GM12878 (cell line): ENCODE results near the gene LMX1A. TPM values are rescaled to one million over a fixed set of nuclear protein-coding genes. Genes with fewer than 3 reads are reported as not detected.

Source experiments
- ATAC-seq: fragments of 200-7000 bp; cut with Tn5 transposase; 3 replicates; pipeline ENCODE4 v1.9.1; 2020; ENCODE audit warnings: mild to moderate bottlenecking, moderate library complexity
- BruUV-seq: library from RNA; stranded (reverse); fragments of 400-500 nt; replicated peaks from 2 replicates; lab custom pipeline; 2021; lab: Mats Ljungman, UMichigan
- CTCF ChIA-PET: fragments of 300-600 bp; sonication (Branson Sonifier 250); formaldehyde crosslinking; extraction: SDS; loops from one replicate; lab custom pipeline; 2021; ENCODE audit warnings: inconsistent platforms; lab: Yijun Ruan, JAX
- POLR2A ChIA-PET: fragments of 350-600 bp; formaldehyde crosslinking; extraction: SDS; loops from one replicate; lab custom pipeline; 2021; ENCODE audit warnings: inconsistent platforms; lab: Charles Lee
- RAD21 ChIA-PET: fragments of 300-600 bp; sonication (Branson Sonifier 250); formaldehyde crosslinking; loops from one replicate; lab custom pipeline; 2023; ENCODE audit warnings: antibody characterized with exemption; ENCODE audit not compliant: unreplicated experiment; lab: Charles Lee
- SMC1A ChIA-PET: fragments of 300-600 bp; sonication (Branson Sonifier 250); formaldehyde crosslinking; loops from one replicate; lab custom pipeline; 2023; ENCODE audit not compliant: unreplicated experiment, uncharacterized antibody; lab: Charles Lee
- DNase-seq: peaks from one replicate; pipeline ENCODE4 v3.0.0-alpha.2; 2011; ENCODE audit warnings: low read depth, low spot score
- FAIRE-seq: peaks from 3 replicates; lab custom pipeline; 2011; peaks lifted over from hg19 to GRCh38; lab: Jason Lieb, UNC
- H2AFZ ChIP-seq: 2 replicates; pipeline ENCODE4 v1.6.0; 2011; ENCODE audit warnings: low read depth, low read length, control low read depth; ENCODE audit not compliant: control insufficient read depth
- H3K27ac ChIP-seq: 2 replicates; pipeline ENCODE4 v1.5.1; 2011; ENCODE audit warnings: control low read depth; ENCODE audit not compliant: control insufficient read depth, insufficient read depth
- H3K27me3 ChIP-seq, 2 experiments: replicated peaks in 1 of 2; 2 replicates each; pipeline versions ENCODE4 v1.6.0 to v1.6.1; 2011; ENCODE audit warnings: low read length in 1 of 2; ENCODE audit not compliant: control insufficient read depth in 2 of 2, insufficient read depth in 2 of 2
- H3K36me3 ChIP-seq, 2 experiments: 2 replicates each; pipeline ENCODE4 v1.5.1; 2011; ENCODE audit warnings: low read length in 1 of 2; ENCODE audit not compliant: control insufficient read depth in 2 of 2, insufficient read depth in 2 of 2
- H3K4me1 ChIP-seq: 2 replicates; pipeline ENCODE4 v1.6.1; 2011; ENCODE audit warnings: mild to moderate bottlenecking, low read length, moderate library complexity, mixed read lengths; ENCODE audit not compliant: control insufficient read depth, insufficient read depth
- H3K4me2 ChIP-seq: 2 replicates; pipeline ENCODE4 v1.6.0; 2011; ENCODE audit warnings: control low read depth; ENCODE audit not compliant: control insufficient read depth, insufficient read depth
- H3K4me3 ChIP-seq: fragments of 200-600 bp; sonication (generic); 2 replicates; pipeline ENCODE4 v1.5.1; 2016
- H3K79me2 ChIP-seq: 2 replicates; pipeline ENCODE4 v1.6.0; 2011; ENCODE audit warnings: low read length; ENCODE audit not compliant: control insufficient read depth, insufficient read depth
- H3K9ac ChIP-seq: 2 replicates; pipeline ENCODE4 v1.8.0; 2011; ENCODE audit warnings: low read length, control low read depth, mixed read lengths; ENCODE audit not compliant: control insufficient read depth, insufficient read depth
- H3K9me3 ChIP-seq: replicated peaks from 3 replicates; pipeline ENCODE4 v1.5.1; 2011; ENCODE audit warnings: mild to moderate bottlenecking, low read length; ENCODE audit not compliant: control insufficient read depth, insufficient read depth
- H4K20me1 ChIP-seq: 2 replicates; pipeline ENCODE4 v1.6.0; 2011; ENCODE audit not compliant: control insufficient read depth, insufficient read depth
- JUND ChIP-seq: IDR thresholded peaks from 2 replicates; pipeline ENCODE4 v1.6.1; 2012; ENCODE audit warnings: low read depth, mild to moderate bottlenecking, low read length, improper control_type of control experiment, moderate library complexity
- MXI1 ChIP-seq: fragments of 150-350 bp; IDR thresholded peaks from 2 replicates; pipeline ENCODE4 v1.6.1; 2011; ENCODE audit warnings: low read depth, mild to moderate bottlenecking, inconsistent platforms, low read length, improper control_type of control experiment
- NFYA ChIP-seq: IDR thresholded peaks from 2 replicates; pipeline ENCODE4 v1.6.1; 2011; ENCODE audit warnings: low read depth, mild to moderate bottlenecking, low read length, improper control_type of control experiment, borderline replicate concordance
- RFX5 ChIP-seq: IDR thresholded peaks from 2 replicates; pipeline ENCODE4 v1.6.1; 2011; ENCODE audit warnings: low read depth, low read length, improper control_type of control experiment
- SMAD5 ChIP-seq: IDR thresholded peaks from 2 replicates; pipeline ENCODE4 v1.6.1; 2016; ENCODE audit warnings: antibody characterized with exemption, low read depth
- STAT3 ChIP-seq: IDR thresholded peaks from 2 replicates; pipeline ENCODE4 v1.6.1; 2011; ENCODE audit warnings: low read depth, low read length, improper control_type of control experiment
- WGBS: methylation state at CpG from one replicate; pipeline ENCODE4 v1.1.6; 2016; ENCODE audit warnings: low lambda C conversion rate; ENCODE audit not compliant: insufficient replicate concordance, insufficient coverage; ENCODE audit errors: missing lambda C conversion rate; 5-methylcytosine and 5-hydroxymethylcytosine counted together
- in situ Hi-C: fragments of 300-500 bp; cut with MboI; formaldehyde crosslinking; loops from 9 replicates; pipeline ENCODE4 v1.14.3; 2018; ENCODE audit warnings: mixed read lengths
- intact Hi-C: fragments of 100-400 bp; cut with micrococcal nuclease; formaldehyde crosslinking; loops from one replicate; pipeline ENCODE4 v1.14.2; 2022; ENCODE audit not compliant: unreplicated experiment
- polyA plus RNA-seq, 11 experiments: library from polyadenylated mRNA; depleted of rRNA in 4 of 11; unstranded in 6 of 11; stranded (reverse) in 5 of 11; fragments of >200 nt; fragmentation: Nextera tagmentation in 4 of 11; fragmentation: Illumina TruSeq in 1 of 11; extraction: Ambion mirVana in 4 of 11; extraction: Trizol in 1 of 11; gene quantifications; 1 replicate in 1 of 11; 2 replicates in 10 of 11; pipeline versions ENCODE4 v1.2.1 to v1.2.3, GENCODE V29; 2011 to 2016; ENCODE audit warnings: inconsistent platforms in 2 of 11, missing spikeins in 2 of 11, low read depth in 1 of 11
- total RNA-seq, 4 experiments: library from RNA; depleted of rRNA in 3 of 4; stranded (reverse); fragments of >200 nt in 3 of 4; fragmentation: Illumina TruSeq in 1 of 4; extraction: Trizol in 1 of 4; gene quantifications; 2 replicates each; pipeline versions ENCODE4 v1.2.1 to v1.2.3, GENCODE V29; 2013 to 2021
- TF ChIP-seq, protein P1 (sequence below): fragments of 450-650 bp; IDR thresholded peaks from 2 replicates; pipeline ENCODE4 v1.6.1; 2017; ENCODE audit warnings: borderline replicate concordance
- TF ChIP-seq, protein P2 (sequence below): fragments of 450-650 bp; IDR thresholded peaks from 2 replicates; pipeline ENCODE4 v1.6.1; 2018; ENCODE audit warnings: mild to moderate bottlenecking, low read depth, moderate library complexity; ENCODE audit not compliant: partially characterized antibody

The LMX1A gene
- total and polyA plus RNA-seq, 10 of the 15 experiments (the other 5 are each of a cell fraction or from before 2014, with no cell fraction given), result not detected

GRCh38 chr1:165324050-165324449 lies 32.5 kb downstream of the LMX1A start:
- H3K27ac ChIP-seq, result no peak overlapping the region
- FAIRE-seq (no peak), DNase-seq (no peak), ATAC-seq (no peak)
- intact Hi-C loops (no loop called here), in situ Hi-C loops (no loop called here)
- no peak overlapping the region for H3K9ac ChIP-seq
- ChIA-PET POLR2A (no interaction called here), SMC1A (no interaction called here), RAD21 (no interaction called here), CTCF (no interaction called here)
- TF ChIP-seq NFYA (no peak), JUND (no peak)
- no TSS peak for BruUV-seq
- H3K9me3 ChIP-seq, result no peaks in the 10 kb centered on the region
- H3K4me3 ChIP-seq, result no peak overlapping the region
- H2AFZ ChIP-seq, result no peak overlapping the region
- H4K20me1 ChIP-seq, result no peaks in the 10 kb centered on the region
- 0% methylated on average over 5 of the region's 5 CpGs for WGBS
- H3K27me3 ChIP-seq, result no peaks in the 10 kb centered on the region
- no peak overlapping the region for H3K4me2 ChIP-seq
- no peaks in the 10 kb centered on the region for H3K79me2 ChIP-seq
- H3K36me3 ChIP-seq, result no peaks in the 10 kb centered on the region
- no peaks in the 10 kb centered on the region for H3K4me1 ChIP-seq

- ChIA-PET CTCF (no interaction called here), SMC1A (interaction anchor here (1.3 kb wide), 1 partner anchor 13 kb away, joined by 3 read pairs; no protein-coding TSS in a partner anchor), RAD21 (no interaction called here), POLR2A (no interaction called here)
- DNase-seq (no peak), ATAC-seq (no peak), FAIRE-seq (no peak)
- H3K27ac ChIP-seq, result no peak overlapping the region
- no peaks in the 10 kb centered on the region for H3K36me3 ChIP-seq
- no peak overlapping the region for H2AFZ ChIP-seq
- intact Hi-C loops, result no loop called here
- 50% methylated on average over 5 of the region's 5 CpGs for WGBS
- H4K20me1 ChIP-seq, result no peaks in the 10 kb centered on the region
- no peaks in the 10 kb centered on the region for H3K9me3 ChIP-seq
- TF ChIP-seq STAT3 (no peak), MXI1 (no peak), RFX5 (no peak), SMAD5 (no peak)
- TF ChIP-seq, protein P1, sequence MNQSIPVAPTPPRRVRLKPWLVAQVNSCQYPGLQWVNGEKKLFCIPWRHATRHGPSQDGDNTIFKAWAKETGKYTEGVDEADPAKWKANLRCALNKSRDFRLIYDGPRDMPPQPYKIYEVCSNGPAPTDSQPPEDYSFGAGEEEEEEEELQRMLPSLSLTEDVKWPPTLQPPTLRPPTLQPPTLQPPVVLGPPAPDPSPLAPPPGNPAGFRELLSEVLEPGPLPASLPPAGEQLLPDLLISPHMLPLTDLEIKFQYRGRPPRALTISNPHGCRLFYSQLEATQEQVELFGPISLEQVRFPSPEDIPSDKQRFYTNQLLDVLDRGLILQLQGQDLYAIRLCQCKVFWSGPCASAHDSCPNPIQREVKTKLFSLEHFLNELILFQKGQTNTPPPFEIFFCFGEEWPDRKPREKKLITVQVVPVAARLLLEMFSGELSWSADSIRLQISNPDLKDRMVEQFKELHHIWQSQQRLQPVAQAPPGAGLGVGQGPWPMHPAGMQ, result no peak
- TF ChIP-seq, protein P2, sequence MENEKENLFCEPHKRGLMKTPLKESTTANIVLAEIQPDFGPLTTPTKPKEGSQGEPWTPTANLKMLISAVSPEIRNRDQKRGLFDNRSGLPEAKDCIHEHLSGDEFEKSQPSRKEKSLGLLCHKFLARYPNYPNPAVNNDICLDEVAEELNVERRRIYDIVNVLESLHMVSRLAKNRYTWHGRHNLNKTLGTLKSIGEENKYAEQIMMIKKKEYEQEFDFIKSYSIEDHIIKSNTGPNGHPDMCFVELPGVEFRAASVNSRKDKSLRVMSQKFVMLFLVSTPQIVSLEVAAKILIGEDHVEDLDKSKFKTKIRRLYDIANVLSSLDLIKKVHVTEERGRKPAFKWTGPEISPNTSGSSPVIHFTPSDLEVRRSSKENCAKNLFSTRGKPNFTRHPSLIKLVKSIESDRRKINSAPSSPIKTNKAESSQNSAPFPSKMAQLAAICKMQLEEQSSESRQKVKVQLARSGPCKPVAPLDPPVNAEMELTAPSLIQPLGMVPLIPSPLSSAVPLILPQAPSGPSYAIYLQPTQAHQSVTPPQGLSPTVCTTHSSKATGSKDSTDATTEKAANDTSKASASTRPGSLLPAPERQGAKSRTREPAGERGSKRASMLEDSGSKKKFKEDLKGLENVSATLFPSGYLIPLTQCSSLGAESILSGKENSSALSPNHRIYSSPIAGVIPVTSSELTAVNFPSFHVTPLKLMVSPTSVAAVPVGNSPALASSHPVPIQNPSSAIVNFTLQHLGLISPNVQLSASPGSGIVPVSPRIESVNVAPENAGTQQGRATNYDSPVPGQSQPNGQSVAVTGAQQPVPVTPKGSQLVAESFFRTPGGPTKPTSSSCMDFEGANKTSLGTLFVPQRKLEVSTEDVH, result no peak
- H3K4me1 ChIP-seq, result no peaks in the 10 kb centered on the region
- H3K27me3 ChIP-seq, result peaks cover 1 to 2% of the 10 kb centered on the region in 2 experiments; a peak in 3 of 4 replicates
- no TSS peak for BruUV-seq
- no peak overlapping the region for H3K9ac ChIP-seq
- no peaks in the 10 kb centered on the region for H3K79me2 ChIP-seq
- no peak overlapping the region for H3K4me2 ChIP-seq
- H3K4me3 ChIP-seq, result no peak overlapping the region
- in situ Hi-C loops, result no loop called here
Observed at GRCh38 chr1:165317612-165318011, 38.9 kb downstream of the LMX1A start.
